ENCODE measurements around the gene HPGD. TPM values are rescaled to one million over a fixed set of nuclear protein-coding genes. Genes with fewer than 3 reads are reported as not detected.

Gene HPGD
- total and polyA plus RNA-seq, 2 of the 8 experiments (the other 6 are each of a cell fraction or from before 2014, with no cell fraction given), result 1.1 to 1.3 TPM

DNA sequence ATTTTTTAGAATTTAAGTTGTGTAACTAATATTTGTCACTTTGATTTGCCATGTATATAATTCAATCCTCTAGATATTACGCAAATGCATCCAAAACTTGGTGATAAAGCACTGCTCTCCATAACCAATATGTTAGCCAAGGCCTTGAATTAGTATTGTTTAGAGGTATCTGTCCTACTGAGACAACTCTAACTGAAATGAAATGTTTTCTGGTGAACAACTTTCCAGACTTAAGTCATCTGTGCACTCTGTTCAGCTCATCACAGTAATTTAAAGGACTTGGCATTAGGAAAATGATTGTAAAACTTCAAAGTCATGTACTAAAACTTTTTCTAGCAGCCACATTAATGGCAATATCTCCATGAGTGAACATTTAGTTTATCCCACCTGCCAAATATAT is 73.1 kb downstream of the HPGD start:
- no peaks in the 10 kb centered on the region for H3K79me2 ChIP-seq (ENCODE audit: control insufficient read depth in 1 of 2, insufficient read depth in 2 of 2, low read length in 2 of 2)
- H3K4ac ChIP-seq (replicated peaks; ENCODE audit: insufficient read length, low read depth, low read length), result no peak overlapping the region
- H4K5ac ChIP-seq (ENCODE audit: insufficient read length, low read depth, low read length), result no peak overlapping the region
- H3K23ac ChIP-seq (ENCODE audit: insufficient read length), result no peak overlapping the region
- no peaks in the 10 kb centered on the region for H3K23me2 ChIP-seq (ENCODE audit: low read depth, low read length)
- no peak overlapping the region for H3K9ac ChIP-seq (replicated peaks in 1 of 4; ENCODE audit: extremely low read depth in 1 of 4, low read depth in 3 of 4, low read length in 3 of 4)
- no peaks in the 10 kb centered on the region for H3K9me3 ChIP-seq (ENCODE audit: insufficient read depth in 2 of 2, low read depth in 1 of 2, low read length in 1 of 2)
- WGBS, 2 experiments (ENCODE audit: extremely low coverage in 1 of 2, insufficient coverage in 1 of 2, insufficient read length in 1 of 2, insufficient replicate concordance in 2 of 2, low coverage in 1 of 2, low lambda C conversion rate in 2 of 2, missing lambda C conversion rate in 1 of 2), result 93% methylated on average over 1 of the region's 1 CpG; no CpG with 5 or more reads in 1 of the 2 experiments
- ChIA-PET POLR2A (ENCODE audit: partially characterized antibody) (no interaction called here), CTCF (ENCODE audit: partially characterized antibody) (interaction anchor here (1.8 kb wide), 1 partner anchor 8 kb away, joined by 3 read pairs; no protein-coding TSS in a partner anchor)
- no peak overlapping the region for H3K18ac ChIP-seq (ENCODE audit: extremely low read depth, low read length)
- H3K4me3 ChIP-seq (ENCODE audit: extremely low read depth in 1 of 4, insufficient read depth in 2 of 4, low read depth in 3 of 4, low read length in 4 of 4), result no peak overlapping the region
- H4K8ac ChIP-seq (ENCODE audit: extremely low read depth, insufficient read depth, low read length), result no peak overlapping the region
- no peak overlapping the region for H3K14ac ChIP-seq (ENCODE audit: insufficient read length)
- H4K91ac ChIP-seq (replicated peaks; ENCODE audit: insufficient read length, low read length), result no peak overlapping the region
- no peaks in the 10 kb centered on the region for H4K20me1 ChIP-seq (replicated peaks in 1 of 2; ENCODE audit: control insufficient read depth in 1 of 2, insufficient read depth in 2 of 2, low read length in 2 of 2)
- H2BK12ac ChIP-seq (ENCODE audit: low read depth, low read length), result no peak overlapping the region
- no peaks in the 10 kb centered on the region for H3K36me3 ChIP-seq (ENCODE audit: control insufficient read depth in 2 of 4, insufficient read depth in 4 of 4, low read length in 3 of 4)
- H2BK5ac ChIP-seq (ENCODE audit: low read depth, low read length), result no peak overlapping the region
- H3K27ac ChIP-seq (ENCODE audit: low read depth, low read length), result no peak overlapping the region
- DNase-seq (ENCODE audit: low read depth in 1 of 2, low spot score in 2 of 2), result no peak
- H3K27me3 ChIP-seq (replicated peaks in 1 of 4; ENCODE audit: control insufficient read depth in 3 of 4, extremely low read depth in 1 of 4, insufficient read depth in 3 of 4, low read length in 3 of 4), result no peaks in the 10 kb centered on the region
- H2BK20ac ChIP-seq (ENCODE audit: low read length), result no peak overlapping the region
- H2BK15ac ChIP-seq (ENCODE audit: low read length), result no peak overlapping the region
- no peak overlapping the region for H3K56ac ChIP-seq (replicated peaks; ENCODE audit: insufficient read length, low read depth, low read length)
- H3K4me1 ChIP-seq (replicated peaks in 1 of 4; ENCODE audit: control insufficient read depth in 3 of 4, insufficient read depth in 4 of 4, low read length in 3 of 4), result peaks cover 0 to 9% (median 4%) of the 10 kb centered on the region in 4 experiments; a peak in 2 of 7 replicates
- H2AK5ac ChIP-seq (ENCODE audit: low read depth, low read length), result no peak overlapping the region
- H2BK120ac ChIP-seq (replicated peaks; ENCODE audit: low read depth, low read length), result no peak overlapping the region
- TF ChIP-seq SP1 (IDR thresholded peaks at IDR 0.05; ENCODE audit: low read depth, low read length) (no peak), CBX5 (IDR thresholded peaks at IDR 0.05; ENCODE audit: low read depth, low read length) (no peak)
- no peak for FAIRE-seq
- no peak overlapping the region for H2AFZ ChIP-seq (ENCODE audit: low read length)
- no peak overlapping the region for H3K4me2 ChIP-seq (ENCODE audit: insufficient read depth in 1 of 2, low read depth in 2 of 2, low read length in 2 of 2)
- H3K79me1 ChIP-seq (ENCODE audit: low read depth, low read length), result no peaks in the 10 kb centered on the region
